DMS79 (cell line): ENCODE results near the gene UNKL.

ENCODE experiments used
- DNase-seq: peaks from one replicate; lab custom pipeline; 2025; lab: John Stamatoyannopoulos, UW

Gene UNKL

GRCh38 chr16:1351215-1351581 is 63.3 kb downstream of the UNKL start:
- no peak for DNase-seq

- no peak for DNase-seq
These were observed 63.8 kb downstream of the UNKL start for GRCh38 chr16:1350691-1351090.

- DNase-seq: no peak
These were observed 64.6 kb downstream of the UNKL start for GRCh38 chr16:1349951-1350350.

- no peak for DNase-seq
These were observed 65.2 kb downstream of the UNKL start for GRCh38 chr16:1349351-1349750.

- no peak for DNase-seq
These were observed 65.6 kb downstream of the UNKL start for GRCh38 chr16:1348926-1349325.

GRCh38 chr16:1348441-1348840 is 66.1 kb downstream of the UNKL start:
- no peak for DNase-seq

GRCh38 chr16:1347962-1348361 is 66.5 kb downstream of the UNKL start:
- DNase-seq: no peak

- DNase-seq: no peak
These were observed 67.1 kb downstream of the UNKL start for GRCh38 chr16:1347286-1347855.

- DNase-seq: no peak
These were observed 67.8 kb downstream of the UNKL start for GRCh38 chr16:1346422-1347285.

- DNase-seq: no peak
These were observed 68.7 kb downstream of the UNKL start for GRCh38 chr16:1345651-1346421.

- DNase-seq: no peak
These were observed 69.4 kb downstream of the UNKL start for GRCh38 chr16:1345087-1345486.

- no peak for DNase-seq
These were observed 70.0 kb downstream of the UNKL start for GRCh38 chr16:1344499-1344898.

- DNase-seq: no peak
These were observed 70.9 kb downstream of the UNKL start for GRCh38 chr16:1343428-1344242.

- DNase-seq: peak; percentile 91
These were observed 71.7 kb downstream of the UNKL start for GRCh38 chr16:1342526-1343427.

- no peak for DNase-seq
These were observed 72.7 kb downstream of the UNKL start for GRCh38 chr16:1341495-1342420.

GRCh38 chr16:1340730-1341494 is 73.6 kb downstream of the UNKL start:
- DNase-seq: no peak

- no peak for DNase-seq
These were observed 75.4 kb downstream of the UNKL start for GRCh38 chr16:1338855-1339675.

GRCh38 chr16:1338119-1338730 is 76.3 kb downstream of the UNKL start:
- DNase-seq: no peak
